Psoas muscle (tissue), 8 donors: Measurements from ENCODE around the gene RAD9A. TPM values are rescaled to one million over a fixed set of nuclear protein-coding genes. Genes with fewer than 3 reads are reported as not detected.
A peak's percentile ranks its signal among the peaks of the same experiment; 100 is the strongest.

Source experiments
- ATAC-seq, 4 donors: fragments of 200-7000 bp; cut with Tn5 transposase; one replicate each; pipeline ENCODE4 v1.9.1; 2020; ENCODE audit warnings: moderate library complexity in 3 of 4, mild to moderate bottlenecking in 2 of 4
- DNase-seq, 2 donors: peaks; one replicate each; pipeline ENCODE4 v3.0.0-alpha.2; 2020
- H3K27ac ChIP-seq: fragments of 200-600 bp; one replicate; pipeline ENCODE4 v1.8.0; 2022
- H3K27me3 ChIP-seq, 3 donors: fragments of 200-600 bp in 1 of 3; one replicate each; pipeline versions ENCODE4 v1.6.1 to v1.8.0; 2013 to 2022; ENCODE audit warnings: low read length in 2 of 3, mild to moderate bottlenecking in 2 of 3, moderate library complexity in 1 of 3; ENCODE audit not compliant: insufficient read depth in 3 of 3
- H3K36me3 ChIP-seq, 2 donors: fragments of 200-600 bp in 1 of 2; one replicate each; pipeline versions ENCODE4 v1.6.1 to v1.8.0; 2013 to 2022; ENCODE audit warnings: low read depth in 1 of 2, mild to moderate bottlenecking in 1 of 2, moderate library complexity in 1 of 2; ENCODE audit not compliant: insufficient read depth in 1 of 2
- H3K4me1 ChIP-seq: fragments of 200-600 bp; one replicate; pipeline ENCODE4 v1.8.0; 2022
- H3K4me3 ChIP-seq: fragments of 200-600 bp; one replicate; pipeline ENCODE4 v1.8.0; 2022; ENCODE audit warnings: mild to moderate bottlenecking
- H3K9me3 ChIP-seq: fragments of 200-600 bp; one replicate; pipeline ENCODE4 v1.8.0; 2022
- CTCF ChIP-seq: fragments of 200-600 bp; IDR thresholded peaks from one replicate; pipeline ENCODE4 v1.8.0; 2022; ENCODE audit warnings: antibody characterized with exemption
- WGBS, 3 donors: extraction: QIAGEN DNeasy Blood & Tissue Kit; methylation state at CpG; one replicate each; pipeline versions ENCODE4 v1.1.6 to v1.1.7; 2013; 5-methylcytosine and 5-hydroxymethylcytosine counted together
- intact Hi-C, 2 donors: fragments of 100-400 bp; cut with DNase I; formaldehyde crosslinking; loops; one replicate each; pipeline versions ENCODE4 v1.11.0 to v1.14.2; 2022
- polyA plus RNA-seq, 3 donors: library from polyadenylated mRNA; stranded (reverse); fragments of 200-250 nt; gene quantifications; one replicate each; pipeline ENCODE4 v1.2.3, GENCODE V29; 2013
- total RNA-seq, 4 donors: library from RNA; stranded (reverse); fragmentation: NEBNext Ultra II Directional in 2 of 4; extraction: Animal tissue kit (Norgen Biotek cat#: 25700) in 2 of 4; gene quantifications; one replicate each; pipeline versions ENCODE4 v1.2.1 to v1.2.4, GENCODE V29; 2021 to 2023
- donor health status: healthy with polysubstance abuse.
- donor health status: DM: no; HTN: no; CAD: no; lungs with moderate emphysema.
- donor health status: Bipolar disorder and iron deficiency.
- donor health status: healthy.
- donor health status: DM: yes; HTN: yes; CAD: no.
- donor health status: DM: no; HTN: no; CAD: no.
- donor health status: DM: no; HTN: no; CAD: no.
- donor health status: DM: yes; HTN: yes; CAD: no.

The RAD9A gene
- total and polyA plus RNA-seq, 7 donors = 1.8 to 12.3 (median 6.7) TPM

DNA sequence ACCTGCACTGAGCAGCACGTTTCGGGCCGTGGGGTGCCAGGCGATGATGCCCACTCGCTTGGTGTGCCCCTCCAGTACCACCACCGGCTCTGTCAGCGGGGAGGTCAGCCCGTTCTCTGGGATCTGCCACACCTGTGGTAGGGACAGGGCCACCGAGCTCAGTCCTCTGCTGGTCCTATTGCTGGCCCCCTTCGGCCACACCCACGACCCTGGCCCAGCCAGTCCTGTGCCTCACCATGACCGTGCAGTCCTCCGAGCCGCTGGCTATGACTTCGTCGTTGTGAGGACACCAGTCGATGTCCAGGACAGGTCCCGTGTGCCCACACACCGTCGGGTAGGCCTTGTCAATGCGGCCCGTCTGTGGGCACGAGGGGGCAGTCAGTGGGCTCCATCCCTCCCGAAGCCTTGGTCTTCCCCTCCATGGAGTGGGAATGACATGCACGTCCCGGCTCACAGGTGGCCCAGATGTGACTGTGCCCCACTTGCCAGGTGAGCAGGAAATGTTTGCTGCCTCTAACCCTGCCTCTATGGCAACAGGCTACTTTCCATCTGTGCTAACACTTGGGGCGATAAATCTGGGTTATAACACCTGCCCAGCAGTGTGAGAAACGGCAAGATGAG lies 50.1 kb downstream of the RAD9A start:
- Histone ChIP-seq H3K36me3 (peaks cover 0 to 42% of the 10 kb centered on the region in 2 donors), H3K27ac (peak overlapping the region; percentile 86)

DNA sequence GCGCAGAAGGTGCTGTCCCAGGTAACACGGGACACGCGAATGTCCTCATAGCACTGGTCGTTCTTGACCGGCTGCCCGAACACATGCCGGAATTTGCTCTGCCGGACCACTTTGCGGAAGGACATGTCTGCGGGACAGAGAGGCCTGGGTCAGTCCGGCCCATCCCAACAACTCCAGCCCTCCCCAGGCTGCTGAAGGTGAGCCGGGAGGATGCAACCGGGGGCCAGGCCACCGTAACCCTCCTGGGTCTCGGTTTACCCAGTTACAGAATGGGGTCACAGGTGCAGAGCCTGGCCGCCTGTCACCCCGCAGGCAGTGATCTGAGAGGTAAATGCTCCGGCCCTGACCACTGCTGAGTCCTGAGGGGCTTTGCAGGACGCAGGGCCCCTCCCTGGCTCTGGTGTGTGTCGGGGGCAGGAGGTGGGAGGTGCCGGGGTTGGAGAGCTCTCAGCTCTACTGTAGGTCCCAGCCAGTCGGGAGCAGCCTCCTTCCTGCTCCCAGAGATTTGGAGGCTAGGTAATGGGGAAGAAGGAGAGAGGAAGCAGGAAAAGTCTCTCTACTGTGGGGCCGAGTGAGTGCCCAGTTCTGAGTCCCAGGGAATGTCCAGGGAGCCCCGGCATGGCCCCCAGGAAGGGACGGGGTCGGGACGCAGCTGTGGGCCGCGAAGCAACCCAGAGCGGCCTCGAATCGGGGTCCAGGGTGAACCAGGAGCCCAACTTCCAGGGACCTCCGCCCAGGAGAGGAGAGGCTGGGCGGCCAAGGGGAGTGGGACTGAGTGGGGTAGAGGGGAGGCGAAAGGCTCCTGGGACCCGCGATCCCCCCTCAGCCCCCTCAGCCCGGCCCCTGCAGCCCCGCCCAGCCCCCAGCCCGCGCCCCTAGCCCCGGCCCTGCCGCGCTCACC lies 51.0 kb downstream of the RAD9A start:
- 36 to 48% (median 39%) methylated on average over 29 to 45 of the region's 45 CpGs for WGBS, 3 donors

More for the DNA sequence above, 50.1 kb downstream of the RAD9A start:
- peaks cover 8% of the 10 kb centered on the region for H3K4me1 ChIP-seq
- intact Hi-C loops = no loop called here
- DNase-seq (no peak), ATAC-seq (no peak)
- TF ChIP-seq CTCF = no peak
- 83 to 90% (median 84%) methylated on average over 28 of the region's 28 CpGs for WGBS, 3 donors
- peak overlapping the region; percentile 73 for H3K4me3 ChIP-seq
- H3K9me3 ChIP-seq = no peaks in the 10 kb centered on the region
- no peaks in the 10 kb centered on the region for H3K27me3 ChIP-seq

DNA sequence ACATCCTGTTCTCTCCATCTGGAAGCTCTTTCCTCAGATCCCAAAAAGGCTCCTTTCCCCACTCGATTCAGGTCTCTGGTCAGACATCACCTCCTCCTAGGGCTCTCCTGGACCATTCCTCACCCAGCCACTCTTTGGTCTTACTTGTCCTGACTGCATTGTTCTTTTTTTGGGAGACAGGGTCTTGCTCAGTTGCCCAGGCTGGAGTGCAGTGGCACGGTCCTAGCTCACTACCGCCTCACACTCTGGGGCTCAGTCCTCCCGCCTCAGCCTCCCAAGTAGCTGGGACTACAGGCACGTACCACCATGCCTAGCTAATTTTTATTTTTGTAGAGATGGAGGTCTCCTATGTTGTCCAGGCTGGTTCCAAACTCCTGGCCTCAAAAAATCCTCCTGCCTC lies 53.7 kb downstream of the RAD9A start:
- H3K4me1 ChIP-seq = peaks cover 8% of the 10 kb centered on the region
- DNase-seq = no peak
- peaks cover 0 to 17% of the 10 kb centered on the region in 2 donors for H3K36me3 ChIP-seq
- H3K4me3 ChIP-seq = no peak overlapping the region
- no peak for TF ChIP-seq CTCF
- no peaks in the 10 kb centered on the region for H3K9me3 ChIP-seq
- no peak overlapping the region for H3K27ac ChIP-seq
- 79 to 87% (median 85%) methylated on average over 5 of the region's 5 CpGs for WGBS, 3 donors
- no peak for ATAC-seq
- intact Hi-C loops = no loop called here
- no peaks in the 10 kb centered on the region for H3K27me3 ChIP-seq

More for the DNA sequence above, 51.0 kb downstream of the RAD9A start:
- TF ChIP-seq CTCF = no peak
- intact Hi-C loops = no loop called here
- no peak for DNase-seq
- Histone ChIP-seq H3K27ac (peak overlapping the region; percentile 86), H3K9me3 (no peaks in the 10 kb centered on the region), H3K4me1 (peaks cover 8% of the 10 kb centered on the region), H3K4me3 (peak overlapping the region; percentile 73), H3K36me3 (peaks cover 0 to 35% of the 10 kb centered on the region in 2 donors), H3K27me3 (no peaks in the 10 kb centered on the region)
- peak in 1 of 4 donors; percentile 12 for ATAC-seq

Other genes starting within 250 kb of the RAD9A start
- gene GRK2, start 125.5 kb upstream of the RAD9A start, total RNA-seq = 10 to 100 TPM; 41.7 to 46.8 (median 46.1) TPM
- 10 to 100 TPM; 37.3 to 56.8 (median 46.2) TPM for gene GRK2, start 125.5 kb upstream of the RAD9A start, polyA plus RNA-seq
- gene ANKRD13D, start 102.7 kb upstream of the RAD9A start, total RNA-seq = 1 to 10 TPM; 4.1 to 8.6 (median 7.8) TPM
- 1 to 10 TPM; 4.6 to 7.0 (median 5.9) TPM for gene ANKRD13D, start 102.7 kb upstream of the RAD9A start, polyA plus RNA-seq
- 10 to 100 TPM in 1 of 4 donors, 1 to 10 TPM in 3; 3.7 to 10.1 (median 6.9) TPM for gene SSH3, start 88.5 kb upstream of the RAD9A start, total RNA-seq
- gene SSH3, start 88.5 kb upstream of the RAD9A start, polyA plus RNA-seq = 1 to 10 TPM; 3.0 to 5.0 (median 4.2) TPM
- gene POLD4, start 38.4 kb upstream of the RAD9A start, total RNA-seq = 10 to 100 TPM; 31.8 to 89.8 (median 56.1) TPM
- gene POLD4, start 38.4 kb upstream of the RAD9A start, polyA plus RNA-seq = 10 to 100 TPM; 72.6 to 74.9 (median 73.3) TPM
- gene CLCF1, start 18.4 kb upstream of the RAD9A start, total RNA-seq = 1 to 10 TPM in 1 of 4 donors, under 1 TPM in 3; 0.44 to 1.5 (median 0.82) TPM
- gene CLCF1, start 18.4 kb upstream of the RAD9A start, polyA plus RNA-seq = 1 to 10 TPM in 1 of 3 donors, under 1 TPM in 2; 0.47 to 6.5 (median 0.62) TPM
- gene PPP1CA, start 9.9 kb downstream of the RAD9A start, total RNA-seq = 100 to 1,000 TPM in 1 of 4 donors, 10 to 100 TPM in 3; 72.6 to 113 (median 86.6) TPM
- gene PPP1CA, start 9.9 kb downstream of the RAD9A start, polyA plus RNA-seq = 100 to 1,000 TPM; 108 to 191 (median 147) TPM
- 1 to 10 TPM in 3 of 4 donors, under 1 TPM in 1; 0.65 to 1.6 (median 1.2) TPM for gene TBC1D10C, start 12.1 kb downstream of the RAD9A start, total RNA-seq
- gene TBC1D10C, start 12.1 kb downstream of the RAD9A start, polyA plus RNA-seq = under 1 TPM; 0.25 to 0.52 (median 0.34) TPM
- 10 to 100 TPM in 2 of 4 donors, 1 to 10 TPM in 2; 7.0 to 27.5 (median 10.0) TPM for gene CARNS1, start 23.7 kb downstream of the RAD9A start, total RNA-seq
- gene CARNS1, start 23.7 kb downstream of the RAD9A start, polyA plus RNA-seq = 1 to 10 TPM; 2.1 to 5.9 (median 4.2) TPM
- gene RPS6KB2, start 36.5 kb downstream of the RAD9A start, total RNA-seq = 10 to 100 TPM; 23.1 to 34.3 (median 26.8) TPM
- gene RPS6KB2, start 36.5 kb downstream of the RAD9A start, polyA plus RNA-seq = 10 to 100 TPM; 25.6 to 64.6 (median 33.1) TPM
- gene PTPRCAP, start 45.7 kb downstream of the RAD9A start, total RNA-seq = 1 to 10 TPM in 3 of 4 donors, under 1 TPM in 1; 0.89 to 1.4 (median 1.0) TPM
- gene PTPRCAP, start 45.7 kb downstream of the RAD9A start, polyA plus RNA-seq = 1 to 10 TPM in 1 of 3 donors, under 1 TPM in 2; 0.25 to 1.3 (median 0.65) TPM
- 10 to 100 TPM in 3 of 4 donors, 1 to 10 TPM in 1; 8.7 to 13.1 (median 11.5) TPM for gene CORO1B, start 51.5 kb downstream of the RAD9A start, total RNA-seq
- 10 to 100 TPM; 10.6 to 18.1 (median 16.7) TPM for gene CORO1B, start 51.5 kb downstream of the RAD9A start, polyA plus RNA-seq
- gene GPR152, start 60.7 kb downstream of the RAD9A start, total RNA-seq = under 1 TPM in 1 of 4 donors, not detected in 3; 0.19 TPM
- not detected for gene GPR152, start 60.7 kb downstream of the RAD9A start, polyA plus RNA-seq
- 1 to 10 TPM in 3 of 4 donors, under 1 TPM in 1; 0.93 to 1.9 (median 1.5) TPM for gene CABP4, start 63.4 kb downstream of the RAD9A start, total RNA-seq
- gene CABP4, start 63.4 kb downstream of the RAD9A start, polyA plus RNA-seq = under 1 TPM; 0.35 to 0.89 (median 0.61) TPM
- 10 to 100 TPM; 57.1 to 83.2 (median 66.2) TPM for gene TMEM134, start 77.3 kb downstream of the RAD9A start, total RNA-seq
- gene TMEM134, start 77.3 kb downstream of the RAD9A start, polyA plus RNA-seq = 100 to 1,000 TPM in 1 of 3 donors, 10 to 100 TPM in 2; 81.7 to 121 (median 87.8) TPM
- gene AIP, start 91.0 kb downstream of the RAD9A start, total RNA-seq = 10 to 100 TPM; 25.3 to 42.7 (median 29.9) TPM
- gene AIP, start 91.0 kb downstream of the RAD9A start, polyA plus RNA-seq = 10 to 100 TPM; 57.4 to 71.5 (median 57.7) TPM
- gene PITPNM1, start 113.4 kb downstream of the RAD9A start, total RNA-seq = 10 to 100 TPM in 2 of 4 donors, 1 to 10 TPM in 2; 6.7 to 16.1 (median 9.6) TPM
- 10 to 100 TPM in 1 of 3 donors, 1 to 10 TPM in 2; 2.3 to 11.3 (median 5.1) TPM for gene PITPNM1, start 113.4 kb downstream of the RAD9A start, polyA plus RNA-seq
- 10 to 100 TPM; 16.3 to 18.5 (median 18.1) TPM for gene CDK2AP2, start 116.2 kb downstream of the RAD9A start, total RNA-seq
- gene CDK2AP2, start 116.2 kb downstream of the RAD9A start, polyA plus RNA-seq = 10 to 100 TPM; 31.9 to 72.3 (median 48.0) TPM
- gene CABP2, start 131.5 kb downstream of the RAD9A start, total RNA-seq = not detected
- not detected for gene CABP2, start 131.5 kb downstream of the RAD9A start, polyA plus RNA-seq
- 100 to 1,000 TPM; 224 to 364 (median 274) TPM for gene GSTP1, start 191.8 kb downstream of the RAD9A start, total RNA-seq
- 100 to 1,000 TPM; 279 to 410 (median 383) TPM for gene GSTP1, start 191.8 kb downstream of the RAD9A start, polyA plus RNA-seq
- gene NDUFV1, start 214.9 kb downstream of the RAD9A start, total RNA-seq = 100 to 1,000 TPM; 250 to 413 (median 364) TPM
- 100 to 1,000 TPM; 248 to 340 (median 287) TPM for gene NDUFV1, start 214.9 kb downstream of the RAD9A start, polyA plus RNA-seq
- 10 to 100 TPM; 19.0 to 37.0 (median 31.8) TPM for gene NUDT8, start 238.0 kb downstream of the RAD9A start, total RNA-seq
- 10 to 100 TPM; 28.5 to 52.2 (median 48.9) TPM for gene NUDT8, start 238.0 kb downstream of the RAD9A start, polyA plus RNA-seq
- gene TBX10, start 247.8 kb downstream of the RAD9A start, total RNA-seq = not detected
- under 1 TPM in 1 of 3 donors, not detected in 2; 0.01 TPM for gene TBX10, start 247.8 kb downstream of the RAD9A start, polyA plus RNA-seq